Neural progenitor cell (in vitro differentiated cells): Measurements from ENCODE around the gene MTX2. TPM values are rescaled to one million over a fixed set of nuclear protein-coding genes. Genes with fewer than 3 reads are reported as not detected.
A peak's percentile ranks its signal among the peaks of the same experiment; 100 is the strongest.

Experiments
- DNase-seq: peaks from one replicate; pipeline ENCODE4 v3.0.0-alpha.2; 2016; ENCODE audit warnings: low spot score
- H2AFZ ChIP-seq: fragments of 200-600 bp; sonication (generic); replicated peaks from 2 replicates; pipeline ENCODE4 v1.6.1; 2016; ENCODE audit warnings: antibody characterized with exemption
- H3F3A ChIP-seq: fragments of 200-600 bp; sonication (generic); 2 replicates; pipeline ENCODE4 v1.6.1; 2016; ENCODE audit warnings: antibody characterized with exemption, low read depth
- H3K27ac ChIP-seq: fragments of 200-600 bp; sonication (generic); 2 replicates; pipeline ENCODE4 v1.5.1; 2016; ENCODE audit warnings: mild to moderate bottlenecking
- H3K27me3 ChIP-seq: fragments of 200-600 bp; sonication (generic); 2 replicates; pipeline ENCODE4 v1.6.1; 2016; ENCODE audit warnings: mild to moderate bottlenecking, moderate library complexity
- H3K36me3 ChIP-seq: fragments of 200-600 bp; sonication (generic); 2 replicates; pipeline ENCODE4 v1.5.1; 2016
- H3K4me1 ChIP-seq: fragments of 200-600 bp; sonication (generic); 2 replicates; pipeline ENCODE4 v1.6.1; 2016; ENCODE audit warnings: mixed run types
- H3K4me2 ChIP-seq: fragments of 200-600 bp; sonication (generic); 2 replicates; pipeline ENCODE4 v1.6.1; 2016
- H3K4me3 ChIP-seq: fragments of 200-600 bp; sonication (generic); 2 replicates; pipeline ENCODE4 v1.5.1; 2016
- H3K79me2 ChIP-seq: fragments of 200-600 bp; sonication (generic); 2 replicates; pipeline ENCODE4 v1.6.1; 2016; ENCODE audit warnings: low read depth
- H3K9ac ChIP-seq: fragments of 200-600 bp; sonication (generic); 2 replicates; pipeline ENCODE4 v1.6.1; 2016
- H3K9me3 ChIP-seq: fragments of 200-600 bp; sonication (generic); 2 replicates; pipeline ENCODE4 v1.5.1; 2016; ENCODE audit warnings: low read depth
- H4K20me1 ChIP-seq: fragments of 200-600 bp; sonication (generic); 2 replicates; pipeline ENCODE4 v1.6.1; 2016; ENCODE audit warnings: low read depth
- H3K27ac Mint-ChIP-seq: 3 replicates; pipeline ENCODE4 v1.8.0; 2021; ENCODE audit warnings: mixed read lengths
- H3K27me3 Mint-ChIP-seq: 2 replicates; pipeline ENCODE4 v1.8.0; 2022; ENCODE audit warnings: low read depth, mild to moderate bottlenecking, inconsistent platforms, moderate library complexity, mixed read lengths; ENCODE audit not compliant: insufficient read depth
- H3K36me3 Mint-ChIP-seq: 3 replicates; pipeline ENCODE4 v1.8.0; 2021; ENCODE audit warnings: mixed read lengths
- H3K4me1 Mint-ChIP-seq: 3 replicates; pipeline ENCODE4 v1.8.0; 2021; ENCODE audit warnings: mixed read lengths
- H3K4me3 Mint-ChIP-seq: 3 replicates; pipeline ENCODE4 v1.8.0; 2021; ENCODE audit warnings: mild to moderate bottlenecking, moderate library complexity, mixed read lengths
- H3K9me3 Mint-ChIP-seq: 3 replicates; pipeline ENCODE4 v1.8.0; 2020; ENCODE audit warnings: mixed read lengths
- EZH2 ChIP-seq: fragments of 200-600 bp; sonication (generic); IDR thresholded peaks from 2 replicates; pipeline ENCODE4 v1.6.1; 2017; ENCODE audit warnings: antibody characterized with exemption, mild to moderate bottlenecking, moderate library complexity
- EZH2phosphoT487 ChIP-seq: fragments of 200-600 bp; sonication (generic); IDR thresholded peaks from 2 replicates; pipeline ENCODE4 v1.6.1; 2017; ENCODE audit warnings: antibody characterized with exemption
- total RNA-seq: library from RNA; depleted of rRNA; stranded (reverse); fragments of >200 nt; gene quantifications from 2 replicates; pipeline ENCODE4 v1.2.3, GENCODE V29; 2015; ENCODE audit warnings: low replicate concordance
- TF ChIP-seq, protein P1 (sequence below): fragments of 200-600 bp; sonication (generic); IDR thresholded peaks from 2 replicates; pipeline ENCODE4 v1.5.1; 2017; ENCODE audit warnings: antibody characterized with exemption, mild to moderate bottlenecking

The MTX2 gene
- total RNA-seq, 1 donor from 2014 or later: 39.2 TPM

DNA sequence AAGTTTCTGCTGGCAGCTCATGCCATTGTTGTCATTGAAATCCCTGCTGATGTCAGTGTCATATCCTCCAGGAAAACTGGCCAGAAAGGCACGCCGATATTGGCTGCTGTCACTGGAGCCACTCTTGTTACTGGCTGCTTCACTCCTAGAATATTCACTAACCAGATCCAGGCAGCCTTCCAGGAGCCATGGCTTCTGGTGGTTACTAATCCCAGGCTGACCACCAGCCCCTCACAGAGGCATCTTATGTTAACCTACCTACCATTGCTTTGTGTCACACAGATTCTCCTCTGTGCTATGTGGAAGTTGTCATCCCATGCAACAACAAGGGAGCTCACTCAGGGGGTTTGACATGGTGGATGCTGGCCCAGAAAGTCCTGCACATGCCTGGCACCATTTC lies 27.0 kb upstream of the MTX2 start:
- Mint-ChIP-seq H3K4me3 (no peak overlapping the region), H3K27me3 (peaks cover 4% of the 10 kb centered on the region), H3K27ac (no peak overlapping the region), H3K36me3 (no peaks in the 10 kb centered on the region), H3K4me1 (no peaks in the 10 kb centered on the region), H3K9me3 (no peaks in the 10 kb centered on the region)
- Histone ChIP-seq H3K4me2 (no peak overlapping the region), H3K27ac (no peak overlapping the region), H2AFZ (no peak overlapping the region), H3F3A (no peaks in the 10 kb centered on the region), H3K4me3 (no peak overlapping the region), H3K9ac (no peak overlapping the region), H3K9me3 (no peaks in the 10 kb centered on the region), H3K27me3 (peaks cover 28% of the 10 kb centered on the region), H3K4me1 (no peaks in the 10 kb centered on the region), H3K36me3 (no peaks in the 10 kb centered on the region), H3K79me2 (no peaks in the 10 kb centered on the region), H4K20me1 (no peaks in the 10 kb centered on the region)
- no peak for DNase-seq
- TF ChIP-seq EZH2 (no peak), EZH2phosphoT487 (no peak)
- TF ChIP-seq, protein P1, sequence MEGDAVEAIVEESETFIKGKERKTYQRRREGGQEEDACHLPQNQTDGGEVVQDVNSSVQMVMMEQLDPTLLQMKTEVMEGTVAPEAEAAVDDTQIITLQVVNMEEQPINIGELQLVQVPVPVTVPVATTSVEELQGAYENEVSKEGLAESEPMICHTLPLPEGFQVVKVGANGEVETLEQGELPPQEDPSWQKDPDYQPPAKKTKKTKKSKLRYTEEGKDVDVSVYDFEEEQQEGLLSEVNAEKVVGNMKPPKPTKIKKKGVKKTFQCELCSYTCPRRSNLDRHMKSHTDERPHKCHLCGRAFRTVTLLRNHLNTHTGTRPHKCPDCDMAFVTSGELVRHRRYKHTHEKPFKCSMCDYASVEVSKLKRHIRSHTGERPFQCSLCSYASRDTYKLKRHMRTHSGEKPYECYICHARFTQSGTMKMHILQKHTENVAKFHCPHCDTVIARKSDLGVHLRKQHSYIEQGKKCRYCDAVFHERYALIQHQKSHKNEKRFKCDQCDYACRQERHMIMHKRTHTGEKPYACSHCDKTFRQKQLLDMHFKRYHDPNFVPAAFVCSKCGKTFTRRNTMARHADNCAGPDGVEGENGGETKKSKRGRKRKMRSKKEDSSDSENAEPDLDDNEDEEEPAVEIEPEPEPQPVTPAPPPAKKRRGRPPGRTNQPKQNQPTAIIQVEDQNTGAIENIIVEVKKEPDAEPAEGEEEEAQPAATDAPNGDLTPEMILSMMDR: no peak

DNA sequence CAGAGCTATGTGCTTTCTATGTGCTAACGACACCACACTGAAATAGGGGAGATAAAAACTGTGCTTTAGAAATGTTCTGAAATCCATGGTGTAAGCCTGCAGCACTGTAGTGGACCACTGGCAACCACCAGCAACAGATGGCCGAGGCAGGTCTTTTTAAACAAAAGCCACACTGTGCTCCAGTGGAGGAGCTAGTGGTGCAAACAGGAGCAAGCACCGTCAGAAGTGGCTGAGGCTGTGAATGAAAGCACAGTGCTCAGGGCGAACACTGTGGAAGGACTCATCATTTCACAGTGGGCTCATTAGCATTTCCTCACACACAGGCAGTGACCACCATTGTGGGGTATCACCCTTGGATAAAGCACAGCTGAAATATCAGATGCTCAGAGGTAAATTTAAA lies 22.9 kb upstream of the MTX2 start:
- Histone ChIP-seq H3K4me2 (no peak overlapping the region), H3K79me2 (no peaks in the 10 kb centered on the region), H3K36me3 (no peaks in the 10 kb centered on the region), H3K9ac (no peak overlapping the region), H3K27ac (no peak overlapping the region), H3K9me3 (no peaks in the 10 kb centered on the region), H3K4me1 (no peaks in the 10 kb centered on the region), H4K20me1 (no peaks in the 10 kb centered on the region), H2AFZ (peak overlapping the region; percentile 5), H3K4me3 (no peak overlapping the region), H3K27me3 (peaks cover 12% of the 10 kb centered on the region), H3F3A (no peaks in the 10 kb centered on the region)
- TF ChIP-seq, protein P1: no peak
- TF ChIP-seq EZH2: no peak
- TF ChIP-seq EZH2phosphoT487: no peak
- H3K4me1 Mint-ChIP-seq: no peaks in the 10 kb centered on the region
- H3K4me3 Mint-ChIP-seq: no peak overlapping the region
- DNase-seq: no peak
- H3K9me3 Mint-ChIP-seq: peaks cover 4% of the 10 kb centered on the region
- no peak overlapping the region for H3K27ac Mint-ChIP-seq
- H3K36me3 Mint-ChIP-seq: no peaks in the 10 kb centered on the region
- H3K27me3 Mint-ChIP-seq: no peaks in the 10 kb centered on the region

DNA sequence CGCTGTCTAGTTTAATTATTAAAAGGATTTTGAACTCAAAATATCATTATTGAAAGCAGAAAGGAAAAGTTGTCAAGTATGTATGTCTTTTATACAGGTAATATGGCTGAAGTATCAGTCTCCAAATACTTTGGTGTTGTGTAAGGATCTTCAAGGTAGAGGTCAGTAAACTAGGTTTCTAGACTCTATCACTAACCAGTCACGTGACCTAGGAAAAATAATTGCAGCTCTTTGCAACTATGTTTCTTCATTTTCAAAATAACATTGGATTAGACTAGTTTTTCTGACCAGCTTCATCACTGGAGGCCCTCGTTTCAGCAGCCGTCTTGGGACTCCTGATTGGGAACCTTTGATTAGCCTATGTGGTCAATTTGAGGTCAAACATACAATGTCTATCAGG lies 21.4 kb upstream of the MTX2 start:
- Histone ChIP-seq H3K27ac (no peak overlapping the region), H3K9ac (no peak overlapping the region), H3K27me3 (peaks cover 12% of the 10 kb centered on the region), H2AFZ (no peak overlapping the region), H3K4me2 (no peak overlapping the region), H3K4me3 (no peak overlapping the region), H4K20me1 (no peaks in the 10 kb centered on the region), H3F3A (no peaks in the 10 kb centered on the region), H3K36me3 (no peaks in the 10 kb centered on the region), H3K4me1 (no peaks in the 10 kb centered on the region), H3K9me3 (no peaks in the 10 kb centered on the region), H3K79me2 (no peaks in the 10 kb centered on the region)
- peaks cover 4% of the 10 kb centered on the region for H3K9me3 Mint-ChIP-seq
- no peak overlapping the region for H3K4me3 Mint-ChIP-seq
- no peak overlapping the region for H3K27ac Mint-ChIP-seq
- TF ChIP-seq, protein P1: no peak
- TF ChIP-seq EZH2 (no peak), EZH2phosphoT487 (no peak)
- no peak for DNase-seq
- no peaks in the 10 kb centered on the region for H3K36me3 Mint-ChIP-seq
- H3K27me3 Mint-ChIP-seq: no peaks in the 10 kb centered on the region
- H3K4me1 Mint-ChIP-seq: no peaks in the 10 kb centered on the region

DNA sequence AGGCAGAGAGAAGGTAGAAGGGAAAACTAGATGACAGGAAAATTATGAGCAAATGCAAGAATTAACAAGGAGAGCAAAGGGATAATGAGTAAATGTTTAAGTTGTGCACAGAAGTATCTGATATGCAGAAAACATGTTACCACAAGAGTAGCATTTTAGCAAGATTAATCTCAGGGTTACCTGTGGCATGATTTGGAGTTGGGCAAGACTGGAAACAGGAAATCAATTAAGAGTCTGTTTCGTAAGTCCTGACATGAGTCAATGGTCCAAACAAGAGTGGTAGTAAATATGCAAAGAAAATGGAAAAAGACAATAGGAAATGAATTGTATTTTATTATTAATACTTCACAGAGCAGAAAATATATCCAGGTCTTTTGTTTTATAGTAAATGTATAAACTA lies 17.3 kb upstream of the MTX2 start:
- no peaks in the 10 kb centered on the region for H3K36me3 Mint-ChIP-seq
- H3K4me3 Mint-ChIP-seq: no peak overlapping the region
- no peaks in the 10 kb centered on the region for H3K4me1 ChIP-seq
- no peaks in the 10 kb centered on the region for H3K4me1 Mint-ChIP-seq
- H3K79me2 ChIP-seq: no peaks in the 10 kb centered on the region
- H3K4me2 ChIP-seq: no peak overlapping the region
- H3K27me3 ChIP-seq: no peaks in the 10 kb centered on the region
- no peak overlapping the region for H2AFZ ChIP-seq
- no peak for DNase-seq
- no peaks in the 10 kb centered on the region for H3K9me3 ChIP-seq
- H3K9me3 Mint-ChIP-seq: peaks cover 4% of the 10 kb centered on the region
- no peaks in the 10 kb centered on the region for H3K36me3 ChIP-seq
- no peak overlapping the region for H3K27ac Mint-ChIP-seq
- H3K4me3 ChIP-seq: no peak overlapping the region
- H3K9ac ChIP-seq: no peak overlapping the region
- no peaks in the 10 kb centered on the region for H3K27me3 Mint-ChIP-seq
- H4K20me1 ChIP-seq: no peaks in the 10 kb centered on the region
- H3K27ac ChIP-seq: no peak overlapping the region
- TF ChIP-seq EZH2 (no peak), EZH2phosphoT487 (no peak)
- TF ChIP-seq, protein P1: no peak
- H3F3A ChIP-seq: no peaks in the 10 kb centered on the region
